ENCODE measurements around the gene YEATS2.
"Not testable (repeated sequence)": the region's sequence is repeated elsewhere in the genome, so short reads cannot be mapped to it uniquely, and the experiment has no call there.

Gene YEATS2

DNA sequence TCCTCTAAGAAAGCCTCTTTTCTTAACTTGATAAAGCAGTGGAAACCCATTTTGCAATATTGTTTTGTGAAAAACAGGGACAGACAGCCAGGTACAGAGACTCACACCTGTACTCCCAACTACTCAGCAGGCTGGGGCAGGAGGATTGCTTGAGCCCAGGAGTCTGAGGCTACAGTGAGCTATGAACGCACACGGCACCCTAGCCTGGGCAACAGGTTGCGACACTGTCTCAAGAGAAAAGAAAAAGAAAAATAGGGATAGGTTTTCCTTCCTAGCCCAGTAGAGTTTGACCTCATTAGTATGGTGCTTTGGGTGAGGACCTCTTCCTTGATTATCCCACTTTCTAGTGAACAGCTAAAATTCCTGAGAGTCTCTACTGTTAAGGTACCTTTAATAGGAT lies 17.5 kb upstream of the YEATS2 start:
- peaks cover 19% of the 10 kb centered on the region; the same call in 1 of the 2 replicates for H3K36me3 ChIP-seq (ENCODE audit: insufficient read depth, low read length)
- H3K27me3 ChIP-seq (ENCODE audit: insufficient read depth, low read length, poor library complexity, severe bottlenecking), result no peaks in the 10 kb centered on the region
- H3K4me3 ChIP-seq (ENCODE audit: low read length, poor library complexity, severe bottlenecking), result no peak overlapping the region
- H3K9me2 ChIP-seq (replicated peaks; ENCODE audit: low read depth, low read length), result no peaks in the 10 kb centered on the region
- no peaks in the 10 kb centered on the region for H3K9me3 ChIP-seq (ENCODE audit: insufficient read depth, low read depth, low read length)
- H3K79me2 ChIP-seq (ENCODE audit: insufficient read depth, low read length), result no peaks in the 10 kb centered on the region
- TF ChIP-seq CTCF (conservative IDR thresholded peaks at IDR 0.05; ENCODE audit: low read length) (no peak), EZH2phosphoT487 (IDR thresholded peaks at IDR 0.05; ENCODE audit: borderline replicate concordance) (no peak)
- no peak overlapping the region for H3K9ac ChIP-seq (ENCODE audit: low read depth, low read length, poor library complexity, severe bottlenecking)
- H2AFZ ChIP-seq (ENCODE audit: low read length), result no peak overlapping the region
- no peaks in the 10 kb centered on the region for H3K4me1 ChIP-seq (ENCODE audit: insufficient read depth, low read length, poor library complexity, severe bottlenecking)
- H3F3A ChIP-seq (ENCODE audit: low read depth), result no peaks in the 10 kb centered on the region
- H3K4me2 ChIP-seq (ENCODE audit: low read depth, low read length, poor library complexity, severe bottlenecking), result no peak overlapping the region
- no peaks in the 10 kb centered on the region for H4K20me1 ChIP-seq (ENCODE audit: insufficient read depth, low read length, poor library complexity, severe bottlenecking)

- Histone ChIP-seq H3K4me2 (ENCODE audit: low read depth, low read length, poor library complexity, severe bottlenecking) (no peak overlapping the region), H3K4me3 (ENCODE audit: low read length, poor library complexity, severe bottlenecking) (no peak overlapping the region), H3K4me1 (ENCODE audit: insufficient read depth, low read length, poor library complexity, severe bottlenecking) (no peaks in the 10 kb centered on the region), H3K79me2 (ENCODE audit: insufficient read depth, low read length) (no peaks in the 10 kb centered on the region), H3K27me3 (ENCODE audit: insufficient read depth, low read length, poor library complexity, severe bottlenecking) (no peaks in the 10 kb centered on the region), H4K20me1 (ENCODE audit: insufficient read depth, low read length, poor library complexity, severe bottlenecking) (no peaks in the 10 kb centered on the region), H3K9me3 (ENCODE audit: insufficient read depth, low read depth, low read length) (no peaks in the 10 kb centered on the region), H3K9me2 (replicated peaks; ENCODE audit: low read depth, low read length) (no peaks in the 10 kb centered on the region), H3K36me3 (ENCODE audit: insufficient read depth, low read length) (no peaks in the 10 kb centered on the region), H3K9ac (ENCODE audit: low read depth, low read length, poor library complexity, severe bottlenecking) (no peak overlapping the region), H2AFZ (ENCODE audit: low read length) (no peak overlapping the region), H3F3A (ENCODE audit: low read depth) (no peaks in the 10 kb centered on the region)
- no peak for TF ChIP-seq EZH2phosphoT487 (IDR thresholded peaks at IDR 0.05; ENCODE audit: borderline replicate concordance)
- no peak for TF ChIP-seq CTCF (conservative IDR thresholded peaks at IDR 0.05; ENCODE audit: low read length)
Observed at GRCh38 chr3:183687705-183688104, 9.9 kb upstream of the YEATS2 start.

- H3K27me3 ChIP-seq (ENCODE audit: insufficient read depth, low read length, poor library complexity, severe bottlenecking), result no peaks in the 10 kb centered on the region
- no peak overlapping the region for H3K4me2 ChIP-seq (ENCODE audit: low read depth, low read length, poor library complexity, severe bottlenecking)
- no peak overlapping the region for H3K9ac ChIP-seq (ENCODE audit: low read depth, low read length, poor library complexity, severe bottlenecking)
- no peaks in the 10 kb centered on the region for H3K9me2 ChIP-seq (replicated peaks; ENCODE audit: low read depth, low read length)
- no peaks in the 10 kb centered on the region for H3F3A ChIP-seq (ENCODE audit: low read depth)
- H3K9me3 ChIP-seq (ENCODE audit: insufficient read depth, low read depth, low read length), result no peaks in the 10 kb centered on the region
- H3K4me1 ChIP-seq (ENCODE audit: insufficient read depth, low read length, poor library complexity, severe bottlenecking), result no peaks in the 10 kb centered on the region
- H3K36me3 ChIP-seq (ENCODE audit: insufficient read depth, low read length), result no peaks in the 10 kb centered on the region
- no peak for TF ChIP-seq CTCF (conservative IDR thresholded peaks at IDR 0.05; ENCODE audit: low read length)
- no peak for TF ChIP-seq EZH2phosphoT487 (IDR thresholded peaks at IDR 0.05; ENCODE audit: borderline replicate concordance)
- H2AFZ ChIP-seq (ENCODE audit: low read length), result no peak overlapping the region
- H3K79me2 ChIP-seq (ENCODE audit: insufficient read depth, low read length), result no peaks in the 10 kb centered on the region
- H3K4me3 ChIP-seq (ENCODE audit: low read length, poor library complexity, severe bottlenecking), result no peak overlapping the region
- no peaks in the 10 kb centered on the region for H4K20me1 ChIP-seq (ENCODE audit: insufficient read depth, low read length, poor library complexity, severe bottlenecking)
Observed at GRCh38 chr3:183688874-183689273, 8.7 kb upstream of the YEATS2 start.

DNA sequence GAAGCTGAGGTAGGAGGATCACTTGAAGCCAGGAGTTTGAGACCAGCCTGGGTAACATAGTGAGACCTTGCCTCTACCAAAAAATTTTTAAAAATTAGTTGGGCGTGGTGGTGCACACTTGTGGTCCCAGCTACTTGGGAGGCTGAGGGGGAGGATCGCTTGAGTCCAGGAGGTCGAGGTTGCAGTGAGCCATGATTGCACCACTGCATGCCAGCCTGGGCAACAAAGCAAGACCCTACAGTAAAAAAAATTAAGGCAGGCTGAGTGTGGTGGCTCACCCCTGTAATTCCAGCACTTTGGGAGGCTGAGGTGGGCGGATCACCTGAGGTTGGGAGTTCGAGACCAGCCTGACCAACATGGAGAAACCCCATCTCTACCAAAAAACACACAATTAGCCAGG lies 8.0 kb upstream of the YEATS2 start:
- not testable (repeated sequence) for H3K4me3 ChIP-seq (ENCODE audit: low read length, poor library complexity, severe bottlenecking)

More for the DNA sequence above, 8.0 kb upstream of the YEATS2 start:
- not testable (repeated sequence) for H3K4me2 ChIP-seq (ENCODE audit: low read depth, low read length, poor library complexity, severe bottlenecking); H3K9ac ChIP-seq (ENCODE audit: low read depth, low read length, poor library complexity, severe bottlenecking); H3K36me3 ChIP-seq (ENCODE audit: insufficient read depth, low read length); H3K79me2 ChIP-seq (ENCODE audit: insufficient read depth, low read length); H3K9me3 ChIP-seq (ENCODE audit: insufficient read depth, low read depth, low read length); H4K20me1 ChIP-seq (ENCODE audit: insufficient read depth, low read length, poor library complexity, severe bottlenecking); H3K27me3 ChIP-seq (ENCODE audit: insufficient read depth, low read length, poor library complexity, severe bottlenecking); H3K4me1 ChIP-seq (ENCODE audit: insufficient read depth, low read length, poor library complexity, severe bottlenecking); H3F3A ChIP-seq (ENCODE audit: low read depth); H3K9me2 ChIP-seq (replicated peaks; ENCODE audit: low read depth, low read length); H2AFZ ChIP-seq (ENCODE audit: low read length)

All from Loucy (cell line).